Ovary (tissue), 9 donors: Measurements from ENCODE around the gene NDUFA13. TPM values are rescaled to one million over a fixed set of nuclear protein-coding genes. Genes with fewer than 3 reads are reported as not detected.
A peak's percentile ranks its signal among the peaks of the same experiment; 100 is the strongest.

Experiments used
- DNase-seq, 5 donors: peaks; one replicate each; pipeline ENCODE4 v3.0.0-alpha.2; 2019 to 2020
- H3K27ac ChIP-seq, 2 donors: fragments of 200-600 bp; one replicate each; pipeline versions ENCODE4 v1.5.1 to v1.8.0; 2019 to 2022
- H3K27me3 ChIP-seq: fragments of 200-600 bp; one replicate; pipeline ENCODE4 v1.8.0; 2022
- H3K36me3 ChIP-seq: fragments of 200-600 bp; sonication (generic); one replicate; pipeline ENCODE4 v1.5.1; 2019
- H3K4me1 ChIP-seq: one replicate; pipeline ENCODE4 v1.8.1; 2013; ENCODE audit warnings: mild to moderate bottlenecking, moderate library complexity; ENCODE audit not compliant: insufficient read depth
- H3K4me3 ChIP-seq: fragments of 200-600 bp; sonication (generic); one replicate; pipeline ENCODE4 v1.5.1; 2017
- H3K9me3 ChIP-seq, 2 donors: fragments of 200-600 bp in 1 of 2; sonication (generic) in 1 of 2; one replicate each; pipeline versions ENCODE4 v1.5.1 to v1.8.1; 2013 to 2019; ENCODE audit warnings: mild to moderate bottlenecking in 1 of 2, moderate library complexity in 1 of 2
- CTCF ChIP-seq, 3 donors: fragments of 450-650 bp in 2 of 3; fragments of 200-600 bp in 1 of 3; IDR thresholded peaks; one replicate each; pipeline versions ENCODE4 v1.5.1 to v1.8.0; 2016 to 2022; ENCODE audit warnings: antibody characterized with exemption in 3 of 3, mild to moderate bottlenecking in 1 of 3
- EP300 ChIP-seq: sonication (generic); formaldehyde crosslinking; IDR thresholded peaks from one replicate; pipeline ENCODE4 v1.6.1; 2017; ENCODE audit warnings: antibody characterized with exemption
- POLR2A ChIP-seq: fragments of 450-650 bp; IDR thresholded peaks from one replicate; pipeline ENCODE4 v1.6.1; 2017; ENCODE audit warnings: antibody characterized with exemption, mild to moderate bottlenecking, moderate library complexity
- WGBS, 3 donors: extraction: QIAGEN DNeasy Blood & Tissue Kit in 1 of 3; methylation state at CpG; one replicate each; pipeline versions ENCODE4 v1.1.5 to v1.1.7; 2013 to 2017; 5-methylcytosine and 5-hydroxymethylcytosine counted together
- intact Hi-C, 4 donors: fragments of 100-400 bp; cut with DNase I; formaldehyde crosslinking; loops; one replicate each; pipeline versions ENCODE4 v1.11.0 to v1.15.1; 2022 to 2023
- polyA plus RNA-seq, 2 donors: library from polyadenylated mRNA; stranded (reverse); fragments of 200-250 nt in 1 of 2; fragments of 350-450 nt in 1 of 2; fragmentation: Illumina TruSeq in 1 of 2; extraction: RNeasy Lipid Tissue Mini Kit (QIAGEN cat#74804) in 1 of 2; gene quantifications; one replicate each; pipeline ENCODE4 v1.2.3, GENCODE V29; 2013 to 2014
- total RNA-seq, 7 donors: library from RNA; depleted of rRNA in 2 of 7; stranded (reverse); fragments of >200 nt in 2 of 7; fragmentation: NEBNext Ultra II Directional in 3 of 7; extraction: Animal tissue kit (Norgen Biotek cat#: 25700) in 3 of 7; gene quantifications; one replicate each; pipeline versions ENCODE4 v1.1.0 to v1.2.4, GENCODE V29; 2016 to 2023
- donor health status: DM: no; HTN: no; CAD: no; lungs with moderate emphysema.
- donor health status: DM: no; HTN: no; CAD: no.
- donor health status: Bipolar disorder and iron deficiency.
- donor health status: DM: yes; HTN: yes; CAD: no.
- donor health status: DM: no; HTN: no; CAD: no.
- donor health status: DM: yes; HTN: yes; CAD: no.

Gene NDUFA13
- total and polyA plus RNA-seq, 9 donors: 33.5 to 291 (median 202) TPM

GRCh38 chr19:19475015-19475765, 40.8 kb upstream of the NDUFA13 start:
- no peak overlapping the region for H3K27ac ChIP-seq
- peak in 3 of 5 donors; percentile 50 to 64 (median 61) for DNase-seq
- H3K4me1 ChIP-seq: peaks cover 12% of the 10 kb centered on the region
- no peak for TF ChIP-seq CTCF (IDR thresholded peaks at IDR 0.05)
- TF ChIP-seq POLR2A: no peak
- TF ChIP-seq EP300: no peak
- WGBS, 3 donors: 24 to 38% (median 26%) methylated on average over 21 of the region's 21 CpGs
- no peaks in the 10 kb centered on the region for H3K27me3 ChIP-seq
- H3K4me3 ChIP-seq: no peak overlapping the region
- no peaks in the 10 kb centered on the region for H3K36me3 ChIP-seq
- intact Hi-C loops: no loop called here
- no peaks in the 10 kb centered on the region for H3K9me3 ChIP-seq

- no peak overlapping the region for H3K4me3 ChIP-seq
- peaks cover 12% of the 10 kb centered on the region for H3K4me1 ChIP-seq
- H3K27me3 ChIP-seq: no peaks in the 10 kb centered on the region
- WGBS, 3 donors: 77 to 82% (median 80%) methylated on average over 19 of the region's 19 CpGs
- TF ChIP-seq CTCF (IDR thresholded peaks at IDR 0.05): no peak
- TF ChIP-seq POLR2A: no peak
- TF ChIP-seq EP300: no peak
- no peaks in the 10 kb centered on the region for H3K36me3 ChIP-seq
- no peaks in the 10 kb centered on the region for H3K9me3 ChIP-seq
- no peak overlapping the region for H3K27ac ChIP-seq
- no peak for DNase-seq
- intact Hi-C loops: no loop called here
These were observed 39.9 kb upstream of the NDUFA13 start for GRCh38 chr19:19475849-19476828.

- Histone ChIP-seq H3K27ac (no peak overlapping the region), H3K4me3 (no peak overlapping the region), H3K27me3 (no peaks in the 10 kb centered on the region), H3K9me3 (no peaks in the 10 kb centered on the region), H3K4me1 (peaks cover 12% of the 10 kb centered on the region), H3K36me3 (no peaks in the 10 kb centered on the region)
- WGBS, 3 donors: 89 to 95% (median 93%) methylated on average over 10 of the region's 10 CpGs
- DNase-seq: no peak
- intact Hi-C loops: no loop called here
- TF ChIP-seq CTCF (IDR thresholded peaks at IDR 0.05): no peak
- TF ChIP-seq POLR2A: no peak
- TF ChIP-seq EP300: no peak
These were observed 38.2 kb upstream of the NDUFA13 start for GRCh38 chr19:19477705-19478383.

- H3K36me3 ChIP-seq: no peaks in the 10 kb centered on the region
- intact Hi-C loops: loop anchor here in 1 of 4 donors (10.0 kb wide), 1 partner anchor 56 kb away; no protein-coding TSS in a partner anchor
- 64 to 71% (median 68%) methylated on average over 5 of the region's 5 CpGs for WGBS, 3 donors
- DNase-seq: no peak
- H3K9me3 ChIP-seq: no peaks in the 10 kb centered on the region
- no peaks in the 10 kb centered on the region for H3K27me3 ChIP-seq
- H3K4me3 ChIP-seq: no peak overlapping the region
- TF ChIP-seq POLR2A: no peak
- TF ChIP-seq CTCF (IDR thresholded peaks at IDR 0.05): no peak
- no peak for TF ChIP-seq EP300
- no peaks in the 10 kb centered on the region for H3K4me1 ChIP-seq
- H3K27ac ChIP-seq: no peak overlapping the region
These were observed 35.3 kb upstream of the NDUFA13 start for GRCh38 chr19:19480688-19481087.
